Panc1 (cell line): ENCODE data around the gene MOK. TPM values are rescaled to one million over a fixed set of nuclear protein-coding genes. Genes with fewer than 3 reads are reported as not detected.
A peak's percentile ranks its signal among the peaks of the same experiment; 100 is the strongest.

Experiments used
- ATAC-seq: fragments of 200-7000 bp; cut with Tn5 transposase; 2 replicates; pipeline ENCODE4 v1.9.1; 2020; ENCODE audit warnings: mild to moderate bottlenecking, moderate library complexity
- BruUV-seq: library from RNA; stranded (reverse); fragments of 400-500 nt; replicated peaks from 2 replicates; lab custom pipeline; 2021; lab: Mats Ljungman, UMichigan
- CTCF ChIA-PET: fragments of 300-600 bp; sonication (Branson Sonifier 250); formaldehyde crosslinking; loops from one replicate; lab custom pipeline; 2022; ENCODE audit warnings: antibody characterized with exemption; lab: Charles Lee
- POLR2A ChIA-PET: fragments of 300-600 bp; sonication (Branson Sonifier 250); formaldehyde crosslinking; loops from one replicate; lab custom pipeline; 2022; ENCODE audit warnings: antibody characterized with exemption; lab: Charles Lee
- DNase-seq: peaks from one replicate; pipeline ENCODE4 v3.0.0-alpha.2; 2010; ENCODE audit warnings: low read depth, low spot score
- H3K27ac ChIP-seq: 2 replicates; pipeline ENCODE4 v1.5.1; 2011; ENCODE audit warnings: mild to moderate bottlenecking, low read length, inconsistent platforms
- H3K27me3 ChIP-seq: fragments of 200-500 bp; sonication (Bioruptor generic); 2 replicates; pipeline ENCODE4 v1.6.0; 2014; ENCODE audit warnings: low read length, inconsistent platforms; ENCODE audit not compliant: control insufficient read depth, insufficient read depth
- H3K36me3 ChIP-seq: fragments of 200-500 bp; sonication (Bioruptor generic); 2 replicates; pipeline ENCODE4 v1.5.1; 2014; ENCODE audit warnings: inconsistent platforms, mild to moderate bottlenecking, low read length, moderate library complexity; ENCODE audit not compliant: control insufficient read depth, insufficient read depth
- H3K4me1 ChIP-seq: 2 replicates; pipeline ENCODE4 v1.5.1; 2011; ENCODE audit warnings: inconsistent platforms, mild to moderate bottlenecking, low read length, moderate library complexity; ENCODE audit not compliant: control insufficient read depth, insufficient read depth
- H3K4me3 ChIP-seq, 2 experiments: 2 replicates each; pipeline ENCODE4 v1.5.1; 2011 to 2012; ENCODE audit warnings: low read depth in 2 of 2, low read length in 2 of 2, mild to moderate bottlenecking in 2 of 2, inconsistent platforms in 1 of 2, moderate library complexity in 1 of 2
- H3K9me3 ChIP-seq: fragments of 200-500 bp; sonication (Bioruptor generic); 2 replicates; pipeline ENCODE4 v1.5.1; 2014; ENCODE audit warnings: low read depth, mild to moderate bottlenecking, inconsistent platforms, low read length, moderate library complexity; ENCODE audit not compliant: control insufficient read depth, insufficient read depth
- POLR2AphosphoS5 ChIP-seq: IDR thresholded peaks from 2 replicates; pipeline ENCODE4 v1.6.1; 2012; ENCODE audit warnings: mild to moderate bottlenecking, low read depth, low read length, moderate library complexity
- SIN3A ChIP-seq: IDR thresholded peaks from 2 replicates; pipeline ENCODE4 v1.6.1; 2012; ENCODE audit warnings: low read depth, mild to moderate bottlenecking, low read length, moderate library complexity, borderline replicate concordance; ENCODE audit not compliant: insufficient read depth
- TCF7L2 ChIP-seq: IDR thresholded peaks from 2 replicates; pipeline ENCODE4 v1.6.1; 2011; ENCODE audit warnings: mild to moderate bottlenecking, low read depth, low read length, inconsistent platforms
- in situ Hi-C: cut with HindIII; loops from 2 replicates; pipeline ENCODE4 v1.10.0; 2016; ENCODE audit warnings: low sequenced_read_pairs, low pct_unique_long_range_greater_than_20kb
- intact Hi-C: fragments of 100-400 bp; cut with micrococcal nuclease; formaldehyde crosslinking; loops from one replicate; pipeline ENCODE4 v1.10.0; 2022; ENCODE audit not compliant: unreplicated experiment
- total RNA-seq: library from RNA; stranded (reverse); gene quantifications from one replicate; pipeline ENCODE4 v1.2.1, GENCODE V29; 2021; ENCODE audit not compliant: unreplicated experiment
- TF ChIP-seq, protein P1 (sequence below): fragments of 450-650 bp; IDR thresholded peaks from 2 replicates; pipeline ENCODE4 v1.5.1; 2017; ENCODE audit warnings: mild to moderate bottlenecking
- TF ChIP-seq, protein P2 (sequence below), 2 experiments: IDR thresholded peaks; 2 replicates each; pipeline ENCODE4 v1.6.1; 2011 to 2012; ENCODE audit warnings: low read depth in 2 of 2, control low read depth in 1 of 2, low read length in 1 of 2, mild to moderate bottlenecking in 1 of 2, moderate library complexity in 1 of 2; ENCODE audit not compliant: insufficient read depth in 1 of 2

The MOK gene
- total RNA-seq, 1 experiment from 2014 or later = 9.8 TPM

DNA sequence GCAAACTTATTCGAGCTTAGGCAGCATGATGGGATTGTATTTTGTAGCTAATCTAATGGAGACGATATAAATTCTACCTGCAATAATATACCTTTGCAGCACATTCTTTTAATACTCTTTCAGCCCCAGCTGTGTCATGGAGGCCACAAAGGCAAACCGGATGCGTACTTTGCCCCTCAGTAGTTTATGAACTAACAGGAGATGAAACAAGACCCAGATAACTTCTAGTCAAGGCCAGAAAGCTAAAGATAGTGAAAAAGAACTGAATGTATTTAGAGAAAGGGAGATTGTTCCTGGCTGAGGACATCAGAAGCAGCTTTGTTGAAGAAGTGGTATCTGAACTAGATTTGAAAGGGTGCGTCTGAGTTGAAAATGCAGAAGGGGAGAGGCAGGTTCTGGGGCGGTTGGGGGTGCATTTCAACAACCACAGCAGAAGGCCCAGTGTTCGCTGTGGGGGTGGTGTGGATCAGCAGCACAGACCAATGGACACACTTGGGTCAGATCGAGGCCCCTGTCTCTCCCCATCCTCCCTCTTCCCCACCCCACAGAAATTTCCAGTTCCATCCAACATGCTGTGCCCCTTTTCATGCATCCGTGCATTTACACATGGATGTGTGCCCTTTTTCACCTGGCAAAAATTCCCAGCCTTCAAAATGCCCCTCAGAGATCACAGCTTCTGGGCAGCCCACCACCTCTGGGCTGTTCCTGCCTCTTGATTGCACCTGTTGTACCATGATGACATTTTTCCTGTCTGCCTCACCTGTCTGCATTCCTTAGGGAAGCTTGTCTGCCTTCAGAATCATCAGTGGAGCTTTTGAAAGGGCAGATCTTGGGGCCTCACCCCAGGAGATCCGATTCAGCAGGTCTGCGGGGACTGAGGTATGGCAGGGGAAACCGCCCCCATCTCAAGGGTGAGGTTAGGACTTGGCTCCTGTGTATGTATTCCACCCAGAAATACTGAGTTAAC is 16.8 kb upstream of the MOK start:
- in situ Hi-C loops = loop anchor here (25.0 kb wide), 1 partner anchor 109 kb away; no protein-coding TSS in a partner anchor
- H3K36me3 ChIP-seq = no peaks in the 10 kb centered on the region
- no peak overlapping the region for H3K27ac ChIP-seq
- TF ChIP-seq SIN3A (no peak), POLR2AphosphoS5 (no peak), TCF7L2 (no peak)
- TF ChIP-seq, protein P1, sequence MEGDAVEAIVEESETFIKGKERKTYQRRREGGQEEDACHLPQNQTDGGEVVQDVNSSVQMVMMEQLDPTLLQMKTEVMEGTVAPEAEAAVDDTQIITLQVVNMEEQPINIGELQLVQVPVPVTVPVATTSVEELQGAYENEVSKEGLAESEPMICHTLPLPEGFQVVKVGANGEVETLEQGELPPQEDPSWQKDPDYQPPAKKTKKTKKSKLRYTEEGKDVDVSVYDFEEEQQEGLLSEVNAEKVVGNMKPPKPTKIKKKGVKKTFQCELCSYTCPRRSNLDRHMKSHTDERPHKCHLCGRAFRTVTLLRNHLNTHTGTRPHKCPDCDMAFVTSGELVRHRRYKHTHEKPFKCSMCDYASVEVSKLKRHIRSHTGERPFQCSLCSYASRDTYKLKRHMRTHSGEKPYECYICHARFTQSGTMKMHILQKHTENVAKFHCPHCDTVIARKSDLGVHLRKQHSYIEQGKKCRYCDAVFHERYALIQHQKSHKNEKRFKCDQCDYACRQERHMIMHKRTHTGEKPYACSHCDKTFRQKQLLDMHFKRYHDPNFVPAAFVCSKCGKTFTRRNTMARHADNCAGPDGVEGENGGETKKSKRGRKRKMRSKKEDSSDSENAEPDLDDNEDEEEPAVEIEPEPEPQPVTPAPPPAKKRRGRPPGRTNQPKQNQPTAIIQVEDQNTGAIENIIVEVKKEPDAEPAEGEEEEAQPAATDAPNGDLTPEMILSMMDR = no peak
- TF ChIP-seq, protein P2, sequence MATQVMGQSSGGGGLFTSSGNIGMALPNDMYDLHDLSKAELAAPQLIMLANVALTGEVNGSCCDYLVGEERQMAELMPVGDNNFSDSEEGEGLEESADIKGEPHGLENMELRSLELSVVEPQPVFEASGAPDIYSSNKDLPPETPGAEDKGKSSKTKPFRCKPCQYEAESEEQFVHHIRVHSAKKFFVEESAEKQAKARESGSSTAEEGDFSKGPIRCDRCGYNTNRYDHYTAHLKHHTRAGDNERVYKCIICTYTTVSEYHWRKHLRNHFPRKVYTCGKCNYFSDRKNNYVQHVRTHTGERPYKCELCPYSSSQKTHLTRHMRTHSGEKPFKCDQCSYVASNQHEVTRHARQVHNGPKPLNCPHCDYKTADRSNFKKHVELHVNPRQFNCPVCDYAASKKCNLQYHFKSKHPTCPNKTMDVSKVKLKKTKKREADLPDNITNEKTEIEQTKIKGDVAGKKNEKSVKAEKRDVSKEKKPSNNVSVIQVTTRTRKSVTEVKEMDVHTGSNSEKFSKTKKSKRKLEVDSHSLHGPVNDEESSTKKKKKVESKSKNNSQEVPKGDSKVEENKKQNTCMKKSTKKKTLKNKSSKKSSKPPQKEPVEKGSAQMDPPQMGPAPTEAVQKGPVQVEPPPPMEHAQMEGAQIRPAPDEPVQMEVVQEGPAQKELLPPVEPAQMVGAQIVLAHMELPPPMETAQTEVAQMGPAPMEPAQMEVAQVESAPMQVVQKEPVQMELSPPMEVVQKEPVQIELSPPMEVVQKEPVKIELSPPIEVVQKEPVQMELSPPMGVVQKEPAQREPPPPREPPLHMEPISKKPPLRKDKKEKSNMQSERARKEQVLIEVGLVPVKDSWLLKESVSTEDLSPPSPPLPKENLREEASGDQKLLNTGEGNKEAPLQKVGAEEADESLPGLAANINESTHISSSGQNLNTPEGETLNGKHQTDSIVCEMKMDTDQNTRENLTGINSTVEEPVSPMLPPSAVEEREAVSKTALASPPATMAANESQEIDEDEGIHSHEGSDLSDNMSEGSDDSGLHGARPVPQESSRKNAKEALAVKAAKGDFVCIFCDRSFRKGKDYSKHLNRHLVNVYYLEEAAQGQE (IDR thresholded peaks at IDR 0.05; ENCODE audit: insufficient read depth in 1 of 2, low read depth in 2 of 2, low read length in 1 of 2) = no peak
- DNase-seq (no peak), ATAC-seq (no peak)
- intact Hi-C loops = no loop called here
- peaks cover 13% of the 10 kb centered on the region for H3K4me1 ChIP-seq
- H3K9me3 ChIP-seq = no peaks in the 10 kb centered on the region
- BruUV-seq = no TSS peak
- ChIA-PET POLR2A (interaction anchor here (1.1 kb wide), 1 partner anchor 17 kb away, joined by 17 read pairs; no protein-coding TSS in a partner anchor), CTCF (no interaction called here)
- no peaks in the 10 kb centered on the region for H3K27me3 ChIP-seq
- H3K4me3 ChIP-seq = no peak overlapping the region

DNA sequence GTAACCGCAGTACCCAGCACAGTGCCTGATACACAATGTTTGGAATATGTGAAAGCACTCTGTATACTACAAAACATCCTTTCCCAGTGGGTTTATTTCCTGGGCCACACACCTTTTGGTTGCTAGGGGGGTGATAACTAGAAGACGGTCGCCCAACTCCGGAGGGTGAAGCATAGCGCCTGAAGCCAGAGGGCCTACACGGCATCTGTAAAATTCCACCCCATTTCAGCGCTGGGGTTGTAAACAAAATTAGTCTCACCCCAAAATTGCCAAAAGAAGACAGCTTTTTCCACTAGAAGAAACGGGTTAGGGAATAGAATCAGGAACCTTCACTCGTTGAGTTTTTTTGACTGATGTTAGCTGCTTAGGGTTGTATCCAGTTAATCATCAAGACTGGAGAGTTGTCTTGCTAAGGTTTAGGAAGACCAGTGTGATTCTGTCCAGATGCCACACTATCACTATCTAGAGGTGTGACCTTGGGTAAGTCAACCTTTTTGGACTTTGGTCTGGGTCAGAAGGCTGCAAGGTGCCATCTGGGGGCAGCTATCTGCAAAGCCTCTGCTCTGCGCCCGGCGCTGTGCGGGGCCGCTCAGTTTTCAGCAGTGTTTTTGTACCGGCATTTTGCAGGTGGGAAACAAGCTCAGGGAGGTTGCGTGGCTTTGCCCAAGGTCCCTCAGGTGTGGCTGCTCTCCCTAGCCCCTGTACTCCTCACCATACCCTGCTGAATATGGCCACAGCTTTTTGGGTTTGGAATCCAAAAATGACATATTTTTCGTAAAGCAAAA is 15.9 kb upstream of the MOK start:
- H3K9me3 ChIP-seq = no peaks in the 10 kb centered on the region
- no peaks in the 10 kb centered on the region for H3K36me3 ChIP-seq
- H3K27me3 ChIP-seq = no peaks in the 10 kb centered on the region
- H3K4me1 ChIP-seq = peaks cover 16% of the 10 kb centered on the region
- TF ChIP-seq, protein P2 (IDR thresholded peaks at IDR 0.05; ENCODE audit: insufficient read depth in 1 of 2, low read depth in 2 of 2, low read length in 1 of 2) = no peak
- TF ChIP-seq, protein P1 = no peak
- TF ChIP-seq POLR2AphosphoS5 (no peak), SIN3A (no peak), TCF7L2 (no peak)
- intact Hi-C loops (no loop called here), in situ Hi-C loops (loop anchor here (25.0 kb wide), 1 partner anchor 109 kb away; no protein-coding TSS in a partner anchor)
- POLR2A ChIA-PET = interaction anchor here (1.1 kb wide), 1 partner anchor 18 kb away, joined by 17 read pairs; no protein-coding TSS in a partner anchor
- H3K27ac ChIP-seq = peak overlapping the region; percentile 89
- BruUV-seq = TSS peak; percentile 84
- CTCF ChIA-PET = no interaction called here
- no peak for DNase-seq
- ATAC-seq = no peak
- H3K4me3 ChIP-seq = peak overlapping the region; percentile 66 to 71
